CD4-positive, alpha-beta memory T cell (primary cell): Measurements from ENCODE around the gene HIBADH. TPM values are rescaled to one million over a fixed set of nuclear protein-coding genes. Genes with fewer than 3 reads are reported as not detected.

Source experiments
- CTCF ChIA-PET: fragments of 350-600 bp; sonication (Branson Sonifier 250); formaldehyde crosslinking; loops from one replicate; lab custom pipeline; 2021; ENCODE audit warnings: inconsistent platforms; ENCODE audit not compliant: partially characterized antibody; lab: Charles Lee
- POLR2A ChIA-PET: fragments of 350-600 bp; sonication (Branson Sonifier 250); formaldehyde crosslinking; loops from one replicate; lab custom pipeline; 2021; ENCODE audit not compliant: partially characterized antibody; lab: Charles Lee
- DNase-seq, 5 donors: peaks; one replicate each; pipeline versions ENCODE4 v3.0.0 to v3.0.0-alpha.2; 2020 to 2022; ENCODE audit warnings: mixed read lengths in 1 of 5
- H3K27ac ChIP-seq: one replicate; pipeline ENCODE4 v1.7.0; 2013; ENCODE audit warnings: low read depth, low read length
- H3K27me3 ChIP-seq: 2 replicates; pipeline ENCODE4 v1.7.0; 2013; ENCODE audit warnings: mild to moderate bottlenecking, low read length, moderate library complexity; ENCODE audit not compliant: insufficient read depth
- H3K36me3 ChIP-seq: 2 replicates; pipeline ENCODE4 v1.7.0; 2013; ENCODE audit warnings: mild to moderate bottlenecking, low read length, moderate library complexity; ENCODE audit not compliant: insufficient read depth
- H3K4me1 ChIP-seq: 2 replicates; pipeline ENCODE4 v1.7.0; 2013; ENCODE audit warnings: mild to moderate bottlenecking, low read length, moderate library complexity; ENCODE audit not compliant: insufficient read depth
- H3K4me3 ChIP-seq, 2 donors: one replicate each; pipeline ENCODE4 v1.7.0; 2013; ENCODE audit warnings: low read length in 2 of 2, mild to moderate bottlenecking in 1 of 2
- H3K9me3 ChIP-seq, 2 donors: one replicate each; pipeline ENCODE4 v1.7.0; 2013; ENCODE audit warnings: low read length in 2 of 2, control low read depth in 1 of 2; ENCODE audit not compliant: control insufficient read depth in 1 of 2
- H3K27ac Mint-ChIP-seq, 7 donors: one replicate each; pipeline ENCODE4 v1.8.0; 2020 to 2021; ENCODE audit warnings: mixed read lengths in 7 of 7, mild to moderate bottlenecking in 6 of 7, inconsistent platforms in 3 of 7, moderate library complexity in 3 of 7
- H3K27me3 Mint-ChIP-seq, 2 donors: one replicate each; pipeline ENCODE4 v1.8.0; 2020 to 2021; ENCODE audit warnings: mixed read lengths in 2 of 2
- H3K36me3 Mint-ChIP-seq, 2 donors: one replicate each; pipeline ENCODE4 v1.8.0; 2020 to 2021; ENCODE audit warnings: mixed read lengths in 2 of 2, inconsistent platforms in 1 of 2, mild to moderate bottlenecking in 1 of 2
- H3K4me1 Mint-ChIP-seq, 4 donors: one replicate each; pipeline ENCODE4 v1.8.0; 2020 to 2021; ENCODE audit warnings: mixed read lengths in 4 of 4, mild to moderate bottlenecking in 1 of 4
- H3K4me3 Mint-ChIP-seq, 8 donors: one replicate each; pipeline ENCODE4 v1.8.0; 2020 to 2021; ENCODE audit warnings: mixed read lengths in 8 of 8, mild to moderate bottlenecking in 7 of 8, moderate library complexity in 6 of 8, inconsistent platforms in 3 of 8
- H3K9me3 Mint-ChIP-seq, 8 donors: one replicate each; pipeline ENCODE4 v1.8.0; 2020 to 2021; ENCODE audit warnings: mixed read lengths in 8 of 8, mild to moderate bottlenecking in 5 of 8, inconsistent platforms in 3 of 8, moderate library complexity in 1 of 8
- intact Hi-C: fragments of 100-400 bp; cut with micrococcal nuclease; formaldehyde crosslinking; loops from one replicate; pipeline ENCODE4 v1.15.1; 2023
- polyA plus RNA-seq, 2 donors: library from polyadenylated mRNA; unstranded; fragments of 300-500 nt; fragmentation: Illumina TruSeq; gene quantifications; one replicate each; pipeline ENCODE4 v1.2.3, GENCODE V29; 2021
- total RNA-seq, 2 experiments: library from RNA; stranded (reverse); gene quantifications; one replicate each; pipeline ENCODE4 v1.2.3, GENCODE V29; 2021

Gene HIBADH
- total and polyA plus RNA-seq, 4 experiments from 2014 or later: 13.6 to 51.3 (median 21.2) TPM

- H3K27me3 ChIP-seq: no peaks in the 10 kb centered on the region
- H3K9me3 Mint-ChIP-seq: peaks cover 0 to 2% (median 0%) of the 10 kb centered on the region in 8 donors
- H3K27ac ChIP-seq: no peak overlapping the region
- no peaks in the 10 kb centered on the region for H3K27me3 Mint-ChIP-seq
- H3K27ac Mint-ChIP-seq: no peak overlapping the region
- no peaks in the 10 kb centered on the region for H3K36me3 ChIP-seq
- H3K4me3 ChIP-seq: no peak overlapping the region
- no peak for DNase-seq
- no peaks in the 10 kb centered on the region for H3K9me3 ChIP-seq
- intact Hi-C loops: no loop called here
- ChIA-PET POLR2A (no interaction called here), CTCF (no interaction called here)
- H3K36me3 Mint-ChIP-seq: peaks cover 11 to 22% of the 10 kb centered on the region in 2 donors
- H3K4me1 ChIP-seq: no peaks in the 10 kb centered on the region
- peaks cover 0 to 5% (median 0%) of the 10 kb centered on the region in 4 donors for H3K4me1 Mint-ChIP-seq
- H3K4me3 Mint-ChIP-seq: no peak overlapping the region
Observed at GRCh38 chr7:27611059-27611458, 51.6 kb downstream of the HIBADH start.

GRCh38 chr7:27608776-27609495, 53.7 kb downstream of the HIBADH start:
- H3K4me1 ChIP-seq: no peaks in the 10 kb centered on the region
- Mint-ChIP-seq H3K36me3 (peaks cover 5 to 14% of the 10 kb centered on the region in 2 donors), H3K4me1 (peaks cover 0 to 5% (median 0%) of the 10 kb centered on the region in 4 donors), H3K4me3 (no peak overlapping the region), H3K27me3 (no peaks in the 10 kb centered on the region), H3K9me3 (no peaks in the 10 kb centered on the region), H3K27ac (no peak overlapping the region)
- DNase-seq: no peak
- CTCF ChIA-PET: interaction anchor here (0.7 to 1.3 kb wide), 2 partner anchors 27 to 469 kb away, joined by 3 read pairs; no protein-coding TSS in a partner anchor
- H3K27ac ChIP-seq: no peak overlapping the region
- POLR2A ChIA-PET: no interaction called here
- intact Hi-C loops: no loop called here
- H3K27me3 ChIP-seq: no peaks in the 10 kb centered on the region
- no peaks in the 10 kb centered on the region for H3K36me3 ChIP-seq
- no peak overlapping the region for H3K4me3 ChIP-seq
- no peaks in the 10 kb centered on the region for H3K9me3 ChIP-seq

GRCh38 chr7:27607210-27607606, 55.5 kb downstream of the HIBADH start:
- intact Hi-C loops: no loop called here
- Mint-ChIP-seq H3K27me3 (no peaks in the 10 kb centered on the region), H3K4me1 (peaks cover 0 to 5% (median 0%) of the 10 kb centered on the region in 4 donors), H3K27ac (no peak overlapping the region), H3K36me3 (peaks cover 6 to 14% of the 10 kb centered on the region in 2 donors), H3K9me3 (no peaks in the 10 kb centered on the region), H3K4me3 (no peak overlapping the region)
- no peaks in the 10 kb centered on the region for H3K36me3 ChIP-seq
- H3K27me3 ChIP-seq: no peaks in the 10 kb centered on the region
- POLR2A ChIA-PET: no interaction called here
- H3K9me3 ChIP-seq: no peaks in the 10 kb centered on the region
- CTCF ChIA-PET: interaction anchor here (0.6 to 3.1 kb wide), 2 partner anchors 17 to 411 kb away, joined by 3 to 12 read pairs; no protein-coding TSS in a partner anchor
- no peak overlapping the region for H3K4me3 ChIP-seq
- no peaks in the 10 kb centered on the region for H3K4me1 ChIP-seq
- DNase-seq: no peak
- H3K27ac ChIP-seq: no peak overlapping the region

GRCh38 chr7:27606270-27607209, 56.1 kb downstream of the HIBADH start:
- Histone ChIP-seq H3K9me3 (no peaks in the 10 kb centered on the region), H3K27ac (no peak overlapping the region), H3K36me3 (no peaks in the 10 kb centered on the region), H3K4me3 (no peak overlapping the region), H3K4me1 (no peaks in the 10 kb centered on the region), H3K27me3 (no peaks in the 10 kb centered on the region)
- intact Hi-C loops: no loop called here
- Mint-ChIP-seq H3K4me3 (no peak overlapping the region), H3K27ac (no peak overlapping the region), H3K4me1 (peaks cover 0 to 5% (median 0%) of the 10 kb centered on the region in 4 donors), H3K27me3 (no peaks in the 10 kb centered on the region), H3K36me3 (peaks cover 6 to 14% of the 10 kb centered on the region in 2 donors), H3K9me3 (no peaks in the 10 kb centered on the region)
- DNase-seq: no peak
- CTCF ChIA-PET: interaction anchor here (0.6 to 3.1 kb wide), 3 partner anchors 17 to 411 kb away, joined by 3 to 12 read pairs (median 3); no protein-coding TSS in a partner anchor
- POLR2A ChIA-PET: no interaction called here

- Mint-ChIP-seq H3K27ac (no peak overlapping the region), H3K4me1 (peaks cover 0 to 3% (median 0%) of the 10 kb centered on the region in 4 donors), H3K36me3 (peaks cover 6 to 14% of the 10 kb centered on the region in 2 donors), H3K27me3 (no peaks in the 10 kb centered on the region), H3K4me3 (no peak overlapping the region), H3K9me3 (no peaks in the 10 kb centered on the region)
- no peak overlapping the region for H3K27ac ChIP-seq
- CTCF ChIA-PET: interaction anchor here (3.1 kb wide), 1 partner anchor 410 kb away, joined by 12 read pairs; no protein-coding TSS in a partner anchor
- no peaks in the 10 kb centered on the region for H3K36me3 ChIP-seq
- H3K4me1 ChIP-seq: no peaks in the 10 kb centered on the region
- POLR2A ChIA-PET: no interaction called here
- H3K4me3 ChIP-seq: no peak overlapping the region
- no peaks in the 10 kb centered on the region for H3K27me3 ChIP-seq
- intact Hi-C loops: no loop called here
- DNase-seq: no peak
- H3K9me3 ChIP-seq: no peaks in the 10 kb centered on the region
Observed at GRCh38 chr7:27605689-27606269, 56.9 kb downstream of the HIBADH start.

GRCh38 chr7:27605283-27605682, 57.4 kb downstream of the HIBADH start:
- Histone ChIP-seq H3K4me1 (no peaks in the 10 kb centered on the region), H3K27ac (no peak overlapping the region), H3K9me3 (no peaks in the 10 kb centered on the region), H3K4me3 (no peak overlapping the region), H3K36me3 (no peaks in the 10 kb centered on the region), H3K27me3 (no peaks in the 10 kb centered on the region)
- Mint-ChIP-seq H3K4me3 (no peak overlapping the region), H3K36me3 (peaks cover 5 to 10% of the 10 kb centered on the region in 2 donors), H3K9me3 (no peaks in the 10 kb centered on the region), H3K27me3 (no peaks in the 10 kb centered on the region), H3K4me1 (peaks cover 0 to 3% (median 0%) of the 10 kb centered on the region in 4 donors), H3K27ac (no peak overlapping the region)
- no peak for DNase-seq
- POLR2A ChIA-PET: no interaction called here
- CTCF ChIA-PET: interaction anchor here (3.1 kb wide), 1 partner anchor 409 kb away, joined by 12 read pairs; no protein-coding TSS in a partner anchor
- intact Hi-C loops: no loop called here
